NCI-H1105 treated with DMSO at 0.1 percent for 48 hours (cell line): ENCODE results near the gene PRKCE.
"Not testable (repeated sequence)": the region's sequence is repeated elsewhere in the genome, so short reads cannot be mapped to it uniquely, and the experiment has no call there.

ENCODE experiments used
- DNase-seq: peaks from one replicate; lab custom pipeline; 2025; lab: John Stamatoyannopoulos, UW

The PRKCE gene

GRCh38 chr2:45909677-45910191 lies 258.3 kb downstream of the PRKCE start:
- DNase-seq = no peak

GRCh38 chr2:45910473-45911060 lies 259.1 kb downstream of the PRKCE start:
- no peak for DNase-seq

DNA sequence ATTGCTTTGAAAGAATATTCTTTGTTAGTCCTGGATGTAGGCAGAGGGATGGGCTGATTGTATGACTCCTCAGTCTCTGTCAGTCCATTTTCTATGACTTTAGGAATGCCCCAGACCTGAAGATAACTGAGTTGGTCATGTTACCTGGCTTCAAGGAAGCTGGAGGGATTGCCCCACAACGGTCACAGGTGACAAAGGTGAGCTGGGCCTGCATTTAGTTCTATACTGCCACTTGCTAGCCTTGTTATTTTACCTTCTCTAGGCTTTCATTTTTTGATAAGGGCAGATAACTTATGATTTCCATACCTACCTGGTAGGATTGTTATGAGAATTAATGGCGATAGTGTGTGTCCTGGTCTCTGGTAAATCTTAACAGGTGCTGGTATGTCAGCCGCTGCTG lies 260.1 kb downstream of the PRKCE start:
- DNase-seq = no peak

DNA sequence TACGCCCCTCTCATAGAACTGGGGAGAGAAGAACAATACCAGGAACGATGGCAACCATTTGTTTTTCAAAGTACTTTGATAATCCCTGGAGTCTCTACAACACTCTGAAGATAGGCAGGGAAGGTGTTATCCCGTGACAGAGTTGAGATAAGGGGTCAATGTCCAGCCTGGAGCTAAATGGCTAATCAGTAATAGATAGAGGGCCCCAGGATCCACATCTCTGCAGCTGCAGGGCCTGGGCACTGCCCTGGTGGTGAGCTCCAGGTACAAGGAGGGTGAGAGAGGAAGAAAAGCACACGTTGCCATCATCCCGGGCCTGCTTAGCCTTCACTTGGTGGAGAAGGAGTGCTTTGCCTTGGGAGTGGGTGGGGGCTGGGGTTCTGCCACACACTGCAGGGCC lies 260.6 kb downstream of the PRKCE start:
- DNase-seq = no peak

GRCh38 chr2:45913539-45913938 lies 262.1 kb downstream of the PRKCE start:
- DNase-seq = no peak

GRCh38 chr2:45915523-45915922 lies 264.0 kb downstream of the PRKCE start:
- DNase-seq = no peak

DNA sequence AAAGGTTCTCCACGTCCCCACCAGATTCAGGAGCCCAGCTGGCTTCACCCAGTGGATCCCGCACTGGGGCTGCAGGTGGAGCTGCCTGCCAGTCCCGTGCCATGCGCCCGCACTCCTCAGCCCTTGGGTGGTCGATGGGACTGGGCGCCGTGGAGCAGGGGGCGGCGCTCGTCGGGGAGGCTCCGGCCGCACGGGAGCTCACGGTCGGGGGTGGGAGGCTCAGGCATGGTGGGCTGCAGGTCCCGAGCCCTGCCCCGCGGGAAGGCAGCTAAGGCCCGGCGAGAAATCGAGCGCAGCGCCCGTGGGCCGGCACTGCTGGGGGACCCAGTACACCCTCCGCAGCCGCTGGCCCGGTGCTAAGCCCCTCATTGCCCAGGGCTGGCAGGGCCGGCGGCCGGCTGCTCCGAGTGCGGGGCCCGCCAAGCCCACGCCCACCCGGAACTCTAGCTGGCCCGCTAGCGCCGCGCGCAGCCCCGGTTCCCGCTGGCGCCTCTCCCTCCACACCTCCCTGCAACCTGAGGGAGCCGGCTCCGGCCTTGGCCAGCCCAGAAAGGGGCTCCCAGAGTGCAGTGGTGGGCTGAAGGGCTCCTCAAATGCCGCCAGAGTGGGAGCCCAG lies 266.2 kb downstream of the PRKCE start:
- DNase-seq = not testable (repeated sequence)

GRCh38 chr2:45918463-45919159 lies 267.1 kb downstream of the PRKCE start:
- DNase-seq = no peak

- DNase-seq = peak; percentile 80
These were observed 267.7 kb downstream of the PRKCE start for GRCh38 chr2:45919160-45919650.

GRCh38 chr2:45919711-45920111 lies 268.2 kb downstream of the PRKCE start:
- no peak for DNase-seq

GRCh38 chr2:45921921-45922320 lies 270.4 kb downstream of the PRKCE start:
- no peak for DNase-seq

- DNase-seq = peak; percentile 31
These were observed 271.1 kb downstream of the PRKCE start for GRCh38 chr2:45922577-45922988.

DNA sequence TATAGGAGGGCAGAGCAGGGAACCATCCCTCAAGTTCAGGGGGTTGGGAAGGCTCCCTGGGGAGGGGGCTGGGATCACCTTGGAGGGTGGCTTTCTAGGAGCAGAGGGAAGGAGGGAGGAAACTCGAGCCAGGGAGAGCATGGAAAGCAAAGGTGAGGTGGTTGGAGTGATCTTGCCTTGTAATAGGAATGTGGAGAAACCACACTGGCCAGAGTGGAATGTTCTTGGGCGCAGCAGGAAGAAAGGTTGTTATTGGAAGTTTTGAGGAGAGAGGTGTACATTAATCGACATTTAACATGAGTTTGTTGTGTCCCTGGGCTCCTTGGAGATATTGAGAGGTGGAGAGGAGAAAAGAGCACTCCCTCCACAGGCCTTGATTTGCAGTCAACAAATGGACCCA lies 272.2 kb downstream of the PRKCE start:
- no peak for DNase-seq

DNA sequence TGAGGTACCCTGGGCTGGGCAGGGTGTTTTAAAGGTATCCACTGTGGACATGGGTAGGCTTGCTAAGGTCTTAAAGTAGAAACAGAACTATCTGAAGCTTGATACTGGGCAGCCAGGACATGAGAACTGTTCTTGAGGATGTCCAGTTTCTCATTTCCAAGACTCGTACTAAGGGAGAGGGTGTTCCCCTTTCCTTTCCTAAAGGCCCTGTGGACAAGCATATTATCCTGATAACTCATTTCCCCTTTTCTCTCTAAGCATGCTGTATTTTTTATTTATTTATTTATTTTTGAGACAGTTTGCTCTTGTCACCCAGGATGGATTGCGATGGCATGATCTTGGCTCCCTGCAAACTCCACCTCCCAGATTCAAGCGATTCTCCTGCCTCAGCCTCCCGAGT lies 273.6 kb downstream of the PRKCE start:
- no peak for DNase-seq

DNA sequence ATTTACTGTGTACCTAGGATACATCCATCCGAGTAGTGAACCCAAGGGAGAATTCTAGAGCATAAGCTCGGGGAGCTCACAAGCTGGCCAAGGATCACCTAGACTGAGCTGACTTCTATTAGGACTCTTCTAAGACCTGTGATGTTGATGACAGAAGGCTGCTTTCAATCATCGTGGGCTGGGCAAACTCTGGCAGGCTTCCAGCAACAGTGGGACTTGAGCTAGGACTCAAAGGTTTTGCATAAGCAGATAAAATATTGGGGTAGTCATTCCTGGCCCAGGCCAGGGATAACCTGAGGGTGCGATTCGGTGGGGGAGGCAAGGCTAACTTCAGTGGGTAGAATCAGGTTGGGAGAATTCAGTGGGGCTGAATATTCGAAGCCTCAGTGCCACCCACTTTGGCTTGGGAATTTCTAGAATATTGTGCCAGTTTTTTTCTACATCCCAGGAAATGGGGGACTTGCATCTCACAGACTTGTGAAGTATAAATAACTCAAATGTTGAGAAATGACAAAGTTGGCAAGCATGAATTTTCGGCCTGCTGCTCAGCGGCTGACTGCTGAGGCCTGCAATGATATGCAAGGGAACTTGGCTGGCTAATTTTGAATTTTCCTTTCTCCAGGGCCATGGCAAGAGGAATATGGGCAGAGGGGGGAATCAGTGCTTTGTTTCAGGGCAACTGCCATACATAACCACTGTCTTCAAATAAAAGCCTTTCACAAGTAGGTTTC lies 274.3 kb downstream of the PRKCE start:
- no peak for DNase-seq

DNA sequence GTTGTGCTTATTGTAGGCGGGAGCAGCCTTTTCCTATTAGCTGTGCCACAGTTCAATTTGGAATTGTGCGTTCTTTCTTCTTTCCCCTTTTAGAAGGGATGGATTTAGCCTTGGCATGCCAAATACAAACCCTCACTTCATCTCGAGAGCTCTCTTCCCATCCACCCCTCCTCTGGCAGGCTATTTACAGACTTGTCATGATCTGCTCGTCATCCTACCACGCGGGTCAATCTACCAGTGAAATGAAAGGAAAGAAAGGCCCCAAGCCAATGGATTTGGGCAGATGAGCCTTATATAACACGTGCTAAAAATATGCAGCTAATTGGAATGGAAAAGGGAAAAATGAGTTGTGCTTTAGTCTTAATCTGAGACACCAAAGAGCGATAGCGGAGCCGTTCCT lies 277.5 kb downstream of the PRKCE start:
- no peak for DNase-seq

GRCh38 chr2:45929674-45930395 lies 278.4 kb downstream of the PRKCE start:
- DNase-seq = no peak

DNA sequence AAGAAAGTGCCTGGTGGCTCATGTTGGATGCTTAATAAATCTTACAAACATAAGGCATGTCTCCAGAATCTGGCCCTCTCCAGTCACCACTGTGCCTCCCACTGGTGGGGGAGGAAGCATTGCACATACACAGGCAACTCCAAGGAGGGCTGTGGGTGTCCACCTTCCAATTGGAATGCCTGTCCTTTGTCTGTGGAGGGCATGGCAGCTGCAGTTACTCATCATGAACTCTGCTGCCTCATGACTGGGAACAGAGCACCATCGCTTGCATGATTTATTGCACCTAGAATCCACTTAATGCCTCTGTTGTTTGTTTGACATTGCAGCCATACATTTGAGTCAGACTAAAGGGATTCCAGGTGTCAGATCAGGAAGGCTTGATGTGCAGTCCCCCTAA lies 278.9 kb downstream of the PRKCE start:
- peak; percentile 8 for DNase-seq

GRCh38 chr2:45932278-45932975 lies 281.0 kb downstream of the PRKCE start:
- no peak for DNase-seq

DNA sequence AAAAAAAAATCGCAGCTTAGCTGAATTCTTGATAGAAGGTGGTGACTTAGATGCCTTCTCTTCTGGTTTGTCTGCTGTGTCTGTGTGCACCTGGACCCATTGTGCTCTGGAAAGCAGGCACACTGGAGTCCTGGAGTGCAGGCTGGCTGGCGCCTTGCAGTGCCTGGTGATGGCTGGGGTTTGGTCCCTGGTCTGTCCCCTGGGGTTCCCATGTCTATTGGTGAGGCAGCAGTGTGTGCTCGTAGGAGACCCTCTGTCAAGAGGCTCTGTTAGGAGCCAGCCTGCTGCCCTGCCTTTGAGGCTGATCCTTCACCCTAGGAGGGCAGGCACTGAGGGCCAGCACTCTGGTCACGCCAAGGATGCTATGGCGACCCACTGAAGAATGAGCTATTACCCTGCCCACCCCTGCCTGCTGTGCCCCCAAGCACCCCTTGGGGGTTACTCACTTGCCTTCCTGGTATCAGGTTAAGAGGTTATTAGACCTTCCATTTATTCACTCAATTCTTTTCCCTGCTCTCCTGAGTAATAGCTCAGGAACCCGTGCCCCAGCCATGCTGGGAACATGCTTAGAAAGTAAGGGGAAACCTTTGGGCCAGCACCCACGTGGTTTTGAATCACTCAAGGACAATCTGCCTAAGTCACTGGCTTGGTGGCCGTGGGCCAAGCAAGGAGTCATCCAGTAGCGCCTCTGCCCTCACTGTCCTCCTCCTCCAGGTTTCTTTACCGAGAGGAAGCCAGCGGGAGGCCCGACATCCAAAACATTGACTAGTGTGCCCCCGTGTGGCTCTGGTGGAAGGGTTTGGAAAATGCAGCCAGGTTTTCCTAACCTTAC lies 284.5 kb downstream of the PRKCE start:
- DNase-seq = peak; percentile 74
